Endothelial cell of umbilical vein (primary cell): Measurements from ENCODE around the gene TPSG1. TPM values are rescaled to one million over a fixed set of nuclear protein-coding genes. Genes with fewer than 3 reads are reported as not detected.
A peak's percentile ranks its signal among the peaks of the same experiment; 100 is the strongest.

Source experiments
- BruUV-seq: library from RNA; stranded (reverse); fragments of 400-500 nt; replicated peaks from 2 replicates; lab custom pipeline; 2021; lab: Mats Ljungman, UMichigan
- CTCF ChIA-PET: fragments of 300-600, 350-600 bp; sonication (Branson Sonifier 250); formaldehyde crosslinking; loops from one replicate; lab custom pipeline; 2021; ENCODE audit warnings: antibody characterized with exemption, inconsistent platforms; lab: Charles Lee
- POLR2A ChIA-PET: fragments of 300-600, 350-600 bp; sonication (Branson Sonifier 250); formaldehyde crosslinking; loops from one replicate; lab custom pipeline; 2021; ENCODE audit warnings: antibody characterized with exemption, inconsistent platforms; lab: Charles Lee
- DNase-seq: peaks from one replicate; pipeline ENCODE4 v3.0.0-alpha.2; 2011; ENCODE audit warnings: low read depth, low spot score
- FAIRE-seq: peaks from 2 replicates; lab custom pipeline; 2011; peaks lifted over from hg19 to GRCh38; lab: Jason Lieb, UNC
- H2AFZ ChIP-seq: 2 replicates; pipeline ENCODE4 v1.6.0; 2012; ENCODE audit warnings: low read depth, low read length, control low read depth, inconsistent platforms
- H3K27ac ChIP-seq: 2 replicates; pipeline ENCODE4 v1.5.1; 2011; ENCODE audit warnings: low read depth, mild to moderate bottlenecking, control low read depth, low read length, moderate library complexity; ENCODE audit not compliant: insufficient read depth
- H3K27me3 ChIP-seq, 2 experiments: 2 replicates each; pipeline versions ENCODE4 v1.6.0 to v1.6.1; 2011; ENCODE audit warnings: low read length in 2 of 2, mixed read lengths in 1 of 2; ENCODE audit not compliant: control insufficient read depth in 2 of 2, insufficient read depth in 2 of 2
- H3K36me3 ChIP-seq, 2 experiments: 2 replicates in 1 of 2; 3 replicates in 1 of 2; pipeline ENCODE4 v1.5.1; 2011; ENCODE audit warnings: low read length in 2 of 2, mild to moderate bottlenecking in 1 of 2, moderate library complexity in 1 of 2; ENCODE audit not compliant: control insufficient read depth in 2 of 2, insufficient read depth in 2 of 2; ENCODE audit errors: extremely low read depth in 1 of 2
- H3K4me1 ChIP-seq: 3 replicates; pipeline ENCODE4 v1.5.1; 2011; ENCODE audit warnings: mild to moderate bottlenecking, low read length; ENCODE audit not compliant: control insufficient read depth, insufficient read depth; ENCODE audit errors: extremely low read depth
- H3K4me2 ChIP-seq: 2 replicates; pipeline ENCODE4 v1.6.1; 2011; ENCODE audit warnings: low read length, control low read depth, mixed read lengths; ENCODE audit not compliant: insufficient read depth
- H3K4me3 ChIP-seq, 3 experiments: fragments of 200-600 bp in 1 of 3; sonication (generic), shearing (Covaris generic) in 1 of 3; replicated peaks in 1 of 3; 2 replicates each; pipeline ENCODE4 v1.5.1; 2011 to 2016; ENCODE audit warnings: control low read depth in 3 of 3, low read length in 3 of 3, mild to moderate bottlenecking in 2 of 3, inconsistent platforms in 1 of 3, low read depth in 1 of 3, moderate library complexity in 1 of 3; ENCODE audit not compliant: insufficient read depth in 1 of 3
- H3K79me2 ChIP-seq: 2 replicates; pipeline ENCODE4 v1.6.0; 2012; ENCODE audit warnings: low read length, inconsistent platforms; ENCODE audit not compliant: control insufficient read depth, insufficient read depth
- H3K9ac ChIP-seq: replicated peaks from 2 replicates; pipeline ENCODE3; 2011; ENCODE audit warnings: low read length, control low read depth; ENCODE audit not compliant: insufficient read depth; ENCODE audit errors: extremely low read depth
- H3K9me1 ChIP-seq: replicated peaks from 3 replicates; pipeline ENCODE4 v1.6.0; 2011; ENCODE audit warnings: mild to moderate bottlenecking, low read length; ENCODE audit not compliant: control insufficient read depth, insufficient read depth; ENCODE audit errors: extremely low read depth
- H3K9me3 ChIP-seq: replicated peaks from 2 replicates; pipeline ENCODE4 v1.5.1; 2012; ENCODE audit warnings: low read length, inconsistent platforms; ENCODE audit not compliant: control insufficient read depth, insufficient read depth
- H4K20me1 ChIP-seq: replicated peaks from 2 replicates; pipeline ENCODE3; 2011; ENCODE audit warnings: mild to moderate bottlenecking, low read length; ENCODE audit not compliant: control insufficient read depth, insufficient read depth; ENCODE audit errors: extremely low read depth
- FOS ChIP-seq: IDR thresholded peaks from 2 replicates; pipeline ENCODE4 v1.6.1; 2011; ENCODE audit warnings: mild to moderate bottlenecking, low read length, moderate library complexity, borderline replicate concordance; ENCODE audit not compliant: insufficient read depth
- GATA2 ChIP-seq: IDR thresholded peaks from 2 replicates; pipeline ENCODE4 v1.7.0; 2011; ENCODE audit warnings: low read depth, mild to moderate bottlenecking, moderate library complexity, mixed read lengths, low read length; ENCODE audit not compliant: insufficient read length, insufficient read depth
- dilution Hi-C: fragments of 300-500 bp; cut with MboI; formaldehyde crosslinking; loops from one replicate; pipeline ENCODE4 v1.15.0; 2019; ENCODE audit warnings: low sequenced_read_pairs; ENCODE audit not compliant: extremely low pct_ligation_motif_present
- intact Hi-C: fragments of 100-400 bp; cut with micrococcal nuclease; formaldehyde crosslinking; loops from one replicate; pipeline ENCODE4 v1.10.0; 2022
- polyA plus RNA-seq, 4 experiments: library from polyadenylated mRNA; depleted of rRNA in 3 of 4; stranded (reverse) in 3 of 4; unstranded in 1 of 4; fragments of >200 nt; gene quantifications; 2 replicates each; pipeline versions ENCODE4 v1.2.1 to v1.2.3, GENCODE V29; 2011 to 2012; ENCODE audit warnings: missing spikeins in 1 of 4
- total RNA-seq: library from RNA; stranded (reverse); gene quantifications from 2 replicates; pipeline ENCODE4 v1.2.3, GENCODE V29; 2021
- TF ChIP-seq, protein P1 (sequence below), 2 donors: IDR thresholded peaks; 1 replicate in 1 of 2; 2 replicates in 1 of 2; pipeline ENCODE4 v1.5.1; 2011; ENCODE audit warnings: low read length in 2 of 2, mild to moderate bottlenecking in 2 of 2, moderate library complexity in 2 of 2, control low read depth in 1 of 2, inconsistent platforms in 1 of 2, low read depth in 1 of 2; ENCODE audit not compliant: insufficient read depth in 1 of 2; ENCODE audit errors: extremely low read depth in 1 of 2

Gene TPSG1
- total and polyA plus RNA-seq, 2 donors (not counting 3 experiments of a cell fraction or from before 2014, with no cell fraction given): not detected

DNA sequence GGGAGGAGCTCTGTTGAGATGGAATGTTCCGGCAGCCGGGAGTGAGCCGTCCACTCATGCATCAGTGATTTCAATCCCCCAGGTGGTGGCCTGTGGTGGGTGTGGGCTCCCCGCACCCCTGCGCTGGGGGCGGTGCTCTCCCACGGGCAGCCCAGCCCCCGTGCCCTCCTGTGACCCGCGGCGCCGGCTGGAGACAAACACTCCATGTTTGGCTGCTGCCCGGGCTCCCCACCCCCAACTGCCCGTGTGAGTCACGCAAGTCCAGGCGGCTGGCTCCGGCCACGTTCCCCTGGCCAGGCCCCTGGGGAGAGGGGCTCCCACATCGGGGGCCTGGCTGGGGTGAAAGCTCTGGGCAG lies 42.8 kb downstream of the TPSG1 start:
- no peaks in the 10 kb centered on the region for H4K20me1 ChIP-seq
- H2AFZ ChIP-seq: no peak overlapping the region
- intact Hi-C loops (no loop called here), dilution Hi-C loops (no loop called here)
- peak; percentile 58 for TF ChIP-seq FOS
- TF ChIP-seq, protein P1, sequence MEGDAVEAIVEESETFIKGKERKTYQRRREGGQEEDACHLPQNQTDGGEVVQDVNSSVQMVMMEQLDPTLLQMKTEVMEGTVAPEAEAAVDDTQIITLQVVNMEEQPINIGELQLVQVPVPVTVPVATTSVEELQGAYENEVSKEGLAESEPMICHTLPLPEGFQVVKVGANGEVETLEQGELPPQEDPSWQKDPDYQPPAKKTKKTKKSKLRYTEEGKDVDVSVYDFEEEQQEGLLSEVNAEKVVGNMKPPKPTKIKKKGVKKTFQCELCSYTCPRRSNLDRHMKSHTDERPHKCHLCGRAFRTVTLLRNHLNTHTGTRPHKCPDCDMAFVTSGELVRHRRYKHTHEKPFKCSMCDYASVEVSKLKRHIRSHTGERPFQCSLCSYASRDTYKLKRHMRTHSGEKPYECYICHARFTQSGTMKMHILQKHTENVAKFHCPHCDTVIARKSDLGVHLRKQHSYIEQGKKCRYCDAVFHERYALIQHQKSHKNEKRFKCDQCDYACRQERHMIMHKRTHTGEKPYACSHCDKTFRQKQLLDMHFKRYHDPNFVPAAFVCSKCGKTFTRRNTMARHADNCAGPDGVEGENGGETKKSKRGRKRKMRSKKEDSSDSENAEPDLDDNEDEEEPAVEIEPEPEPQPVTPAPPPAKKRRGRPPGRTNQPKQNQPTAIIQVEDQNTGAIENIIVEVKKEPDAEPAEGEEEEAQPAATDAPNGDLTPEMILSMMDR (IDR thresholded peaks at IDR 0.05; ENCODE audit: extremely low read depth in 1 of 2, insufficient read depth in 1 of 2, low read depth in 1 of 2, low read length in 2 of 2): no peak
- H3K9me1 ChIP-seq: no peaks in the 10 kb centered on the region
- H3K4me2 ChIP-seq: no peak overlapping the region
- H3K27me3 ChIP-seq: no peaks in the 10 kb centered on the region
- no peaks in the 10 kb centered on the region for H3K9me3 ChIP-seq
- no peak for FAIRE-seq
- H3K79me2 ChIP-seq: no peaks in the 10 kb centered on the region
- ChIA-PET CTCF (no interaction called here), POLR2A (no interaction called here)
- H3K4me3 ChIP-seq: no peak overlapping the region
- H3K36me3 ChIP-seq: no peaks in the 10 kb centered on the region
- H3K4me1 ChIP-seq: peaks cover 4% of the 10 kb centered on the region
- peak; percentile 59 for DNase-seq
- BruUV-seq: no TSS peak
- no peak overlapping the region for H3K27ac ChIP-seq
- H3K9ac ChIP-seq: no peak overlapping the region

DNA sequence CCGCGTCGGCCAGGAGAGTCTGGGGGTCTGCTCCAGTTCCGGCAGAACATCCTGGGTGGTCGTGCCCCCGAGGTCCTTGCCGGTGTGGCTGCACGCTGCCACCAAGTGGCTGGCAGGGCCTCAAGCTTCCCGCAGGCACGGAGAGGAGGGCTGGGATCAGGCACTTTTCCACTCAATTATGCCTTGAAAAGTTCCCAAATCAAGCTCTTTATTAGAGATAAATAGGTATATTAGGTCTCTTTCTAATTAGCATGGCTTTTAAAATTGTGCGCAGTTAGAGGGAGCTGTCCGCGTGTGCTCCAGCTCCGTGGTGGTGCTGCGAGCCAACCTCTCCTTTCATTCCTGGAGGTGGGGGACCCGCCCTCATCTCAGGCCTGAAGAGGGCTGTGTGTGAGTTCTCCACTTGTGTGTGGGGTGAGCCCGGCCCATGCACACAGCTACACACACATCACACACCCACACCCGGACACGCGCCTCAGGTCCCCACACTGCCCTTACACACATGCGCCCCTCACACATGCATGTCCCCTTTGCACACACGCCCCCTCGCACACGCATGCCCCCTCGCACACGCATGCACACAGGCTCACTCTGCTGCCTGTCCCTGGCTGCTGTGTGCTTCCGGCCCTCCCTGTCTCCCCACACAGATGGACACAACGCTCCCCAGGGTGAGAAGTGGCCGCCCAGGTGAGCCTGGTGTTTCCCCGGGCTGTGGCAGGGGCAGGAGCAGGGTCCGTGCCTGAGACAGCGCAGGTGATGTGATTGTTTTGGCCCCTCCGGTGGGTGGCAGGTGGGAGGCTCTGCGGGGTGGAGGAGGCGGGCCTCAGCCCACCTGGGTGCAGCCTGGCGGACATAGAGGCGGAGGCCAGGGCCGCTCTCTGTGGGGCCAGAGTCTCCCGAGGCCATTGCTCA lies 43.4 kb downstream of the TPSG1 start:
- no peaks in the 10 kb centered on the region for H3K9me3 ChIP-seq
- no peak overlapping the region for H3K9ac ChIP-seq
- no peaks in the 10 kb centered on the region for H3K27me3 ChIP-seq
- no TSS peak for BruUV-seq
- H3K27ac ChIP-seq: no peak overlapping the region
- H3K79me2 ChIP-seq: no peaks in the 10 kb centered on the region
- dilution Hi-C loops: no loop called here
- no peaks in the 10 kb centered on the region for H4K20me1 ChIP-seq
- intact Hi-C loops: no loop called here
- H2AFZ ChIP-seq: no peak overlapping the region
- H3K4me3 ChIP-seq: no peak overlapping the region
- POLR2A ChIA-PET: no interaction called here
- CTCF ChIA-PET: interaction anchor here (0.7 to 1.1 kb wide), 2 partner anchors 12 to 124 kb away, joined by 3 read pairs; no protein-coding TSS in a partner anchor
- H3K4me1 ChIP-seq: peaks cover 4% of the 10 kb centered on the region
- H3K36me3 ChIP-seq: no peaks in the 10 kb centered on the region
- H3K9me1 ChIP-seq: no peaks in the 10 kb centered on the region
- FAIRE-seq (no peak), DNase-seq (no peak)
- TF ChIP-seq, protein P1 (IDR thresholded peaks at IDR 0.05; ENCODE audit: extremely low read depth in 1 of 2, insufficient read depth in 1 of 2, low read depth in 1 of 2, low read length in 2 of 2): peak in 1 of 2 donors; percentile 2
- no peak for TF ChIP-seq GATA2
- no peak overlapping the region for H3K4me2 ChIP-seq
